Measurements from ENCODE around the gene CMTM8.
"Not testable (repeated sequence)": the region's sequence is repeated elsewhere in the genome, so short reads cannot be mapped to it uniquely, and the experiment has no call there.

Gene CMTM8

GRCh38 chr3:32375596-32375930 is 137.1 kb downstream of the CMTM8 start:
- no peak for DNase-seq (ENCODE audit: low read depth in 2 of 2)

- DNase-seq (ENCODE audit: low read depth in 2 of 2), result no peak
Observed at GRCh38 chr3:32376115-32376514, 137.6 kb downstream of the CMTM8 start.

DNA sequence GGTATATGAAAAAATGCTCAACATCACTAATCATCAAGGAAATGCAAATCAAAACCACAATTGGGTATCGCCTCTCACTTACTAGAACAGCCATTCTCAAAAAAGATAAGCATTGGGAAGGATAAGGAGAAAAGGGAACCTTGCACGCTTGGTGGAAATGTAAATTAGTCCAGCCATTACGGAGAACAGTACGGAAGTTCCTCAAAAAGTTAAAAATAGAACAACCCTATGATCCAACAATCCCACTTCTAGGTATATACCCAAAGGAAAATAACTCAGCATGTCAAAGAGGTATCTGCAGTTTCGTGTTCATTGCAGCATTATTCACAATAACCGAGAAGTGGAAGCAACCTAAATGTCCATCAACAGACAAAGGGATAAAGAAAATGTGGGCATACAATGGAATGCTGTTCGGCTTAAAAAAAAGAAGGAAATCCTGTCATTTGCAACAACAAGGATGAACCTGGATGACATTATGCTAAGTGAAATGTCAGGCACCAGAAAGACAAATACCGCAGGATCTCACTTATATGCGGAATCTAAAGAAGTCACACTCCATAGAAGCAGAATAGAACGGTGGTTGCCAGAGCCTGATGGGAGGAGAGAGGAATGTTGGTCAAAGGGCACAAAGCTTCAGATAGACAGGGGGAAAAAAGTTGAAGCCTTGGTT is 141.5 kb downstream of the CMTM8 start:
- no peak for DNase-seq (ENCODE audit: low read depth in 2 of 2)

GRCh38 chr3:32381922-32382321 is 143.4 kb downstream of the CMTM8 start:
- no peak for DNase-seq (ENCODE audit: low read depth in 2 of 2)

DNA sequence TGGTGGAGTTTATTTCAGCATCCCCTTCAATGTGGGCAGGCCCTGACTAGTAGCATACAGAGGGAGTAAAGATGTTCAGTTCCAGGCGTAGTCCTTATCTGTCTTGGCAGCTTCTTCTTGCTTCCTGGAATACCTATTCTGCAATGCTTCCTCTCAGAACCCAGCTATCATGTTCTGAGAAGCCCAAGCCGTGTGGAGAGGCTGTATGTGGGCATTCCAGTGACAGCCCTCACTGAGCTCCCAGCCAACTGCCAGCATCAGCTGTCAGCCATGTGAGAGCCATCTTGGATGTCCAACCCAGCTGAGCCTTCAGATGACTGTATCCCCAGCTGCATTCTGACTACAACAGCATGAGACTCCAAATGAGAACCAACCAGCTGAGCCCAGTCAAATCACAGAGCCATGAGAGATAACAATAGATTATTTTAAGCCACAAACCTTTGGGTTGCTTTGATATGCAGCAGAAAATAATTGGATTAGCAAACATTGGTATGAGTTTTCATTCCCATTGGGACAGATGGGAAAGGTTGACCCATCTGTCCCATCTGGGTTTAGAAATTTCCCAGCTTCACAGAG is 144.7 kb downstream of the CMTM8 start:
- DNase-seq (ENCODE audit: low read depth in 2 of 2), result no peak

GRCh38 chr3:32384938-32385337 is 146.5 kb downstream of the CMTM8 start:
- DNase-seq (ENCODE audit: low read depth in 2 of 2), result no peak

- DNase-seq (ENCODE audit: low read depth in 2 of 2), result no peak
Observed at GRCh38 chr3:32387512-32387911, 149.0 kb downstream of the CMTM8 start.

GRCh38 chr3:32389577-32389976 is 151.1 kb downstream of the CMTM8 start:
- DNase-seq (ENCODE audit: low read depth in 2 of 2), result not testable (repeated sequence)

- DNase-seq (ENCODE audit: low read depth in 2 of 2), result no peak
Observed at GRCh38 chr3:32391643-32392535, 153.4 kb downstream of the CMTM8 start, which contains the start of gene CMTM7. Gene CMTM7 (plus strand): TSS chr3:32391853. CDS start chr3:32391907, 54 bp downstream.

DNA sequence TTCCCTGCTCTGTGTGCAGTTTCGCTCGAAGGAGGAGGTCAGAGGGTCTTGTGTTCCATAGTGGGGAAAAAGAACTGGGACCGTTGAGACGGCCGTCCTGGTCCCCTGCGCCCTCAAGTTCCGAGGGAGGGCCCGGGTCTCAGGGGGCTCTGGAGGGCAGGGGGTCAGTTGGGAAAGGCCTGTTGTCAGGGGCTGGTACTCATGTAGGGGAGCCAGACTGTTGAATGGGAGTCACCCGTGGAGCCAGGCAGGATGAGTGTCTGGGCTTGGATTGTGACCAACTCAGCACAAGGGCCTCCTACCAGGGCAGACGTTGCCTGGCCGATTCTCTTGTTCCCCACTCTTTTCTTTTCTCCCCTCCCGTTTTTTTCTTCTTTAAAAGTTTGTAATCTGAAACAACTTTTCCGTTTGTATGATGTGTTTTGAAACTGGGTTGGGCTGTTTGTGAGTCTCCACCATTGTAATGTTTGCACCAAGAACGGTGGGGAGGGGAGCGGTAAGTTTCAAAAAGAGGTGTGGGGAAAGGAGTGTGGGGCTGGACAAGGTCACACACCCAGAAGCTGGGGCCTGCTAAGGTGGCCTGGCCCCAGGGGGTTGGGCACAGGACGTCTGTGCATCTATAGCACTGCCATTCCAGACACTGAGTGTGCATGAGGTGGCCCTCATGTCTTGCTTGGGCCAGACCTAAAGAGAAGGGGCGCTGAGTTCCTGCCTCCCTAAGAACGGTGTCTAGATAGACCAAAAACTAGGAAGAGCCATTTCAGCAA is 154.2 kb downstream of the CMTM8 start:
- no peak for DNase-seq (ENCODE audit: low read depth in 2 of 2)

DNA sequence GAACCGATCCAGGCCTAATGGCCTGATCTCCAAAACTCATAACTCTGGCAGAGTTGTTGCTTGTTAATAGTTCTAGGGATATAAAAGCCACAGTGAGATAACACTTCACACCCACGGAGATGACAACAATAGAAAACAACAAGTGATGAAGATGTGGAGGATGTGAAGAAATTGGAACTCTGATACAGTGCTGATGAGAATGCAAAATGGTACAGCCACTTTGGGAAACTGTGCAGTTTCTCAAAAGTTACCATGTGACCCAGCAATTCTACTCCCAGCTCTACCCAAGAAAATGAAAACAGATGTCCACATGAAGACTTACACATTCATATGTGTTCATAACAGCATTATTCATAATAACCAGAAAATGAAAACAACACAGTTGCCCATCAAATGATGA is 157.0 kb downstream of the CMTM8 start:
- no peak for DNase-seq (ENCODE audit: low read depth in 2 of 2)

DNA sequence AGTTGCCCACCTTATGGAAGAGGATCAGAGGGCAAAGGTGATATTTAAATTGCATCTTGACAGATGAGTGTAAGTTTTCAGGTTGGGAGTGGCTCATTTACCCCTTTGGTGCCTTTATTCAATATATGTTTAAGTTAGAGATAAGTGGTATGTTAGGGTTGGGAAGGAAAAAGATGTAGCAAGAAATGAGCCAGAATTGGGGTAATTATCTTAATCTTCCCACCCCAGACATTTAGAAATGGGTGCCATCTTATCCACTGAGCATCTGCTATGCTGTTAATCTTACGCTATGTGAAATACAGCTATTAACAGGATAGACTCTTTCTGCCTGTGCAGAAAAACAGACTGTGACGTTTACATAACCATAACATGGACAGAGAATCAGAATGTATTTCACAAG is 159.5 kb downstream of the CMTM8 start:
- DNase-seq (ENCODE audit: low read depth in 2 of 2), result no peak

GRCh38 chr3:32398531-32398930 is 160.1 kb downstream of the CMTM8 start:
- no peak for DNase-seq (ENCODE audit: low read depth in 2 of 2)

DNA sequence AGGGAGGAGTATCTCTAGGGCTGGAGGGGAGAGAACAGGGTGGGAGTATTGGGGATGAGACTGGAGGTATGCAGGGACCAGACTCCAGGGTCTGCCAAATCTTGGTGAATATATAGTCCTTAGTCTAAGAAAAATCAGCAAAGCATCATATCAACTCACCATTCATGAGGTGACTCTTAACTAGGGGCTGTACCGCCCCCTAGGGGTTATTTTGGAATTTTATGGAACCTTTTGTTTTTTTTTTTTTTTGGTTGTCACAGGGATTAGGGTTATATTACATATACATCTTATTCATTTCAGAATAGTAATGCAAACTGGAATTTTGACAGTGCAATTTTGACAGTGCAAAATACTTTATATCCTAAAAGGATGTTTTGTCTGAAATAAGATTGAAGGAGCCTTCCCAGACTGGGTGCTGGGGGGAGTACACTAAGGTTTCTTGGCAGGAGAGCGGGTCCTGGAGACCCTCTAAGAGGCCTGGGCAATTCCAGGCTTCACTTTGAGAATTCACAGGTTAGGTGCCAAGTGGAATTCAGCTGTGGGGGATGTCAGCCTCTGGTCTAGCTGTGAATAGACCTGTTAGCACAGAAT is 160.6 kb downstream of the CMTM8 start:
- DNase-seq (ENCODE audit: low read depth in 2 of 2), result peak in 1 of 2 experiments; percentile 33

DNA sequence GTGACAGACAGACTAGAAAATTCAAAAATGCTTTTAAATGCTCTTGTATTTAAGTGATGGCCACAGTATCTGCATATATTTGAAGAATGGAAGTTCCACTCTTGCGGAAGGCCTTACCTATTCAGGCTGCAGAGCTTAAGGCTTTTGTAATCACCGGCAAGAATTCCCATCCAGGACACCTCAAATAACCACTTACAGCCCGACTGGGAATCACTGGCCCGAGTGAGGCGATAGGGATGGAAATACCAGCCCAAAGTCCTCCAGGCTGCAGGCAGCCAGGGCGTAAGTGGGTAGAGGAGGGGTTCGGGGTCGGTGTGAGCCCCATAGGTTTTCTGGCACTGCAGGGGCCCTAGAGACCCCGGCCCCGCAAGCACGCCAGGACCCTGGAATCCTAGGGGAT is 162.6 kb downstream of the CMTM8 start:
- DNase-seq (ENCODE audit: low read depth in 2 of 2), result no peak

DNA sequence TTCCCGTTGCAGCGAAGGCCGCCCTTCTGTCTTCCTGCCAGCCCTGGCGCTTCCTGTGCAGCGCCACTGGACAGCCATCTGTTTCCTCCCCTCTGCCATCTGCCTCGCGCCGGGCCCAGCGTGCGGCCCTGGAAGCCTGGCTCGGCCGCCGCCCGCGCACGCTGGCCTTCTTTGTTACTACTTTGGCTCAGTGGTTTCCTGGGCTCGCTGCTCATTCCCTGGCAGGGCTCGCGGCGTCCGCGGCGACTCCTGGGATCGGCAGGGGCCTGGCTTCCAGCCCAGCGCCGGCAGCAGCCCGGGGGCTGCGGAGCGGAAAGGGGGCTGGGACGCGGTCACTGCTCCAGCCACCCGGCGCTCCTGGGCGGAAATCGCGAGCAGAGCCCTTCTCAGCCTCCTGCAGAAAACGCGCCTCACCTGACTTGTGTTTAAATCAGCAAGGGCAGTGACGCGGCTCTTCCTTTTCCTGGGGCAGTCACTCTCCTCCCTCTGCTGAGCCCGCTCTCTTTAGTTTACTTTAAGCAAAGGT is 163.1 kb downstream of the CMTM8 start:
- no peak for DNase-seq (ENCODE audit: low read depth in 2 of 2)

DNA sequence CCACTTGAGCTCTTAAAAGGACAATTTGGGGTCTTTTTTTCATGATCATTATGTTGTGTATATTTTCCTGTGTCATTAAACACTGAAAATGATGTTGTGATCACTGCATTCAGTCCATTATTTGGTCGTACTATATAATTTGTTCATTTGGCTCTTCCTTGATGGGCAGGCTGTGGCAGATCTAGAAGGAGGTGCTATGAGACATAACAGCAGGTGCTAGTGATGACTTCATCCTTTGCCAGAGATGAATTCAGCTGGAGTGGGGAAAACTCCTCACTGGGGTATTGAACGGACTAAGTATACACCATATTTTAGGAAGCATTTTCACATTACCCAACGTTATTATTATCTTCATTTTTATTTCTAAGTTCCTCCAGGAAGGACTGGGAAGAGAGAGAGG is 165.2 kb downstream of the CMTM8 start:
- DNase-seq (ENCODE audit: low read depth in 2 of 2), result no peak

GRCh38 chr3:32404714-32405113 is 166.2 kb downstream of the CMTM8 start:
- no peak for DNase-seq (ENCODE audit: low read depth in 2 of 2)

- no peak for DNase-seq (ENCODE audit: low read depth in 2 of 2)
Observed at GRCh38 chr3:32405155-32405554, 166.7 kb downstream of the CMTM8 start.

DNA sequence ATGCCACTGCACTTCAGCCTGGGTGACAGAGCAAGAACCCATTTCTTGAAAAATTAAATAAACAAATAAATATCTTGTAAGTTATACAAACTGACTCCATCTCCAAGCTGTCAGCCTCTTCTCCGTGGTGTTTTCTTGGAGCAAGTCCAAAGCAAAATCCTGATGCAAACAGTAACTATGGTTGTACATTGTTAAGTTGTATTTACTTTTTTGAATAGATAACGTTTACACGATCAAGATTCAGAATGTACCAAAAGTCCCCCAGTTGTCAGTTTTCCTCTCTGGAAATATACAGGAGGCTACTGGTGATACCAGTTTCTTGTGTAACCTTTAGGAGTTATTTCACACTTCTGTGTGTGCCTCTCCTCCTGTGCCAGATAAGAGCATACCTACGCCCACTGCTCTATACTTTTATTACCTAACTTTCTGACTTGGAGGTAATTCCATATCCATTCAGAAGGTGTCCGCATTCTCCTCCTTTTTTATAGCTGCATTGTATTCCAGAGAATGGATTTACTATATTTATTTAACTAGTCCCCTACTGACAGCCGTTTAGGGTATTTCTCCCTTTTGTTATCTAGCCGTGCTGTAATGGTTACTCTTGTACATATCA is 167.3 kb downstream of the CMTM8 start:
- DNase-seq (ENCODE audit: low read depth in 2 of 2), result no peak
